GM18520 (cell line): ENCODE measurements around the gene JPH2.

Source experiments
- ATAC-seq: cut with Tn5 transposase; IDR thresholded peaks from one replicate; pipeline ENCODE4 v1.9.1; 2021; ENCODE audit not compliant: unreplicated experiment

The JPH2 gene

DNA sequence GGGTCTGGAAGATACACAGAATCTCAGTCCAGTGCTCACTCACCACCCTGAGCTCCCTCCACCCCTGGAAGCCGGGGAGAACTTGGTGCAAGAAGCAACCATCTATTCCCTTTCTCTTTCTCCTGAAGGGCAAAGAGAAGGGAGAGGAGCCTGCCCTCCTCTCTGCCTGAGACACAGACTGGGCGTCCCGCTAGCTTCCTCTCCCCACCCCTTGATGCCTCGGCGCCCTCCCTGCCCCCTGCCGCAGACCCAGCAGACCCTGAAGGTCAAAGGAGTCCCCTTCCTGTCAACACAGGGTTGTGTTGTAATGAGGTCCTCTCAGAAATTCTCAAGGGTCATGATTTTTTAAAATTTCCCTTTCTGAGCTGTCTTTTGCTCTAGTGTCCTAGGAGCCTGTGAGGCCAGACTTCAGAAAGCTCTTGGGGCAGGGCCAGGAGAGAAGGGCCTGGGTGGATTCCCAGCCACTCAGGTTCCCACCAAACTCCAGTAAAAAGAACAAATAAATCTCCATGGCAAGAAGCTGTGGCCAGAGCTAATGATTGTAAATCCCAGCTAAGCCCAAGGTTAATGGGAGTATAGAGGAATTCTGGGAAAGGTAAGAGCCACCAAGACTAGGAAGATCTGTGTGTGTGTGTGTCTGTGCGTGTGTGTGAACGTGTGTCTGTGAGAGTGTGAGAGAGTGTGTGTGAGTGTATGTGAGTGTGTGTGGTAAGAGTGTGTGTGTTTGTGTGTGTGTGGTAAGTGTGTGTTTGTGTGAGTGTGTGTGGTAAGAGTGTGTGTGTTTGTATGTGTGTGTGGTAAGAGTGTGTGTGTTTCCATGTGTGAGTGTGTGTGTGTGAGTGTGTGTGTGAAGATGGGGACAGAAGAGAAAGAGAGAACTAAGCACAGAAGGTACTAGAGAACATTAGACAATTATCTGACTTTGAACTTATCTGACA, 1.1 kb upstream of the JPH2 start:
- no peak for ATAC-seq

DNA sequence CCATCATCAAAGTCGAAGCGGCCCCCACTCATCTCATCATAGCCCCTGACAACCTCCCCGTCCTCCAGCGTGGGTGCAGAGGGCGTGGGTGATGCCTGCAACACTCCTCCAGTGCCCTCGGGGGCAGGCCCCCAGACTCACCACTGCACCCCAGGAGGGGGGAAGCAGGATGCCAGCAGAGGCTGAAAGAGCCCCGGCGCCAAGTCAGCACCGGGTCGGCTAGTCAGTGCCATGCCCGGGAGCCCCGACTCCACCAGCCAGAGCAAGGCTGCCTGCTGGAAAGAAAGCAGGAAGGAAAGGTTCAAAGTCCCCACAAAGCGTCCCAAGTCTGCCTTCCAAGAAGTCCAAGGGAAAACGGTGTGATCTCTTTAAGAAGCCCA, 324 bp downstream of the JPH2 start:
- no peak for ATAC-seq

DNA sequence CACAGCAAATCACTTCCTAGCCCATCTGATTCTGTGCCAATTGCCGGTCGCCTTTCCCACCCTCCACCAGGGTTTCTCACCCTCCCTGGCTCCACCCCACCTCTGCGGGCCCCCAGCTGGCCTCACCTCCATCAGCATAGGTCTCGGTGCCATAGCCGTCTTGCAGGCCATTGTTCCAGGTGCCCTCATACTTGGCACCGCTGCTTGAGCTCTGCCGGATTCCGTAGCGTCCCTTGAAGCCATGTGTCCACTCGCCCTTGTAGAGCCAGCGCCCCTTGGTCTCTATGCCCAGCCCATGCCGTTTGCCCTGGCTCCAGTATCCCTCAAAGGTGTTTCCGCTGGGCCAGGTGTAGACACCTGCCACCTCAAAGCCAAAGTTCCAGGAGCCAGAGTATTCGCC, 787 bp downstream of the JPH2 start:
- ATAC-seq, result no peak

DNA sequence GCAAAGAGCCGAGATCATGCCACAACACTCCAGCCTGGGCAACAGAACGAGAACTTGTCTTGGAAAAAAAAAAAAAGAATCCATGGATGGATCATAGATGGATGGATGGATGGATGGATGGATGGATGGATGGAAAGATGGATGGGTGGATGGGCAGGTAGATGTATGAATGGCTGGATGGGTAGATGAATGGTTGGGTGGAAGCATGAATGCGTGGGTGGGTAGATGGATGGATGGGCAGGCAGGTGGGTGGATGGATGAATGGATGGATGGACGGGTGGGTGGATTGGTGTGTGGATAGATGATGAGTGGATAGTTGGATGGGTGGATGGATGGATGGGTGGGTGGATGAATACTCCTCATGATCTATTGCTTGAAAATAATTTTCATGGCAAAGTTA, 1.4 kb downstream of the JPH2 start:
- ATAC-seq, result no peak

DNA sequence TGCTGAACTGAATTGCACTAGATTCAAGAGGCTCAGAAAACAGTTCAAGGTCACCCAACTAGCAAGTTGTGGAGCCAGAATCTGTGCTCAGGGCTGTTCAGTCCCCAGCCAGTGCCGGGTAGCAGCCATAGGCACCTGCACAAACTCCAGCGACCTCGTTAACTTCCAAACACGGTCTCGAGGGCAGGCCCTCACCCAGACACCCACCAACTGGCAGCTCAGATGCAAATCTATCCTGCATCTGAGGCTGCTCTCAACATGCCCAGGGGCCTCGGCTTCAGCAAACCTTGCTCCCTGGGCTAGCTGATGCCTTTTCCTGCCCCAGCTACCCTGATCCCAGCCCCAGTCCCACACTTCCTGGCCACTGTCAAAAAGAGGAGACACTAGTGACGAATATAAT, 3.7 kb downstream of the JPH2 start:
- ATAC-seq, result no peak

DNA sequence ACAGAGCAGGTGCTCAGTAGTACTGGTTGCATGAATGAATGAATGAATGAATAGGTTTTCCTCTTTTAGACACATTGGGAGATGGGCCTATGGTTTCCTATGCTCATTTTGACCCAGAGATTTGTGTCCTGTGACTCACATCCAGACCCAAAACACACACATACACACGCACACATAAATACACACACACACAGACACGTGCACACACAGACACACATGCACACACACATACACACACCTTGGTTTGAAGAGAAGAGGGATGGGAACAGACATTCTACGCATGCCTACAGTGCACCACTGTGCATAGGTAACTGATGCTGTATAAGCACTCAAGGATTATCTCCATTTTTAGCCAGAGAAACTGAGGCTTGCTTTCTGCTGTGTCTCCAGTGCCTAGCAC, 4.1 kb downstream of the JPH2 start:
- no peak for ATAC-seq

DNA sequence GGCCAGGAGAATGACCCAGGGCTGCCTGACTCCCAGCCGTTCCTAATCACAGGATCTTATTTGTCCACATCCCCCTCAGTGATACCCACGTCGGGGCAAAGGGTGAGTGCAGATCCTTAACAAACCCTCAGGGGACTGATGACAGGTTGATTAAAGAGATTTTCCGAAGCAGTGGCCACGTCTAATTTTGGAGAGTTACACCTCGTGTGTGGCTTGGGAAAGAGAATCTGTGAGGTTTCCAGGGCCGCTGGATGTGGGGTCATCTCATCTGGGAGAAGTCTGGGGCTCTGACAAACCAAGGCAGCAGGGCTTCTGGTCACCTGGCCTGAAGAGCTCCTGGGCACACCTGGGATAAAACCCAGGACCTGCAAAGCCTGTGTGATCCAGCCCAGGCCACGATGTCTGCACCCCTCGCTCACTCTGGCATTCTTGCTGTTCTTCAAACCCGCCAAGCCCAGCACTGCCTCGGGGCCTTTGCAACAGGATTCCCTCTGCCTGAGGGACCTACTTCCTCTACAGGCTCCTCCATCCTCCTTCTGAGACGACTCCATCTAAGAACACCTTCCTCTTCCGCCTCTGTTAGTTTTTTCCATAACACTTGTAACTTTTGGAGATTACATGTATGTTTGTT, 4.7 kb downstream of the JPH2 start:
- ATAC-seq, result no peak

DNA sequence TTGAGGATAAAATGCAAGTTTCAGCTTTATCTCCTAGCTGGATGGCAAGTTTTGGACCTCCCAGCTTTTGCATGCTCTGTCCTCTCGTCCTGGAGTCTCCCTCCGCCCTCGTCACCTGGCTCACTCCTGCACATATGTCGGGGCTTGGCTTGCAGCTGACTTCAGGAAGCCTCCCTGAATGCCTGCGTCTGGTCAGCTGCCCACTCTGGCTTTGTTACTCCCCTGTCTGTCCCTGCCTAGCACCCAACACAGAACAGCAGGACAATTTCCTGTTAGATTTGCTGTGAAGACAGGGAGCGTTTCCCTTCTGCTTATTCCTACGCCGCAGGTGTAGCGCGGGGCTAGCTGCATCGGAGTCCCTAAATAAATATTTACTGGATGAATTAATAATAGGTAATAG, 5.4 kb downstream of the JPH2 start:
- no peak for ATAC-seq

DNA sequence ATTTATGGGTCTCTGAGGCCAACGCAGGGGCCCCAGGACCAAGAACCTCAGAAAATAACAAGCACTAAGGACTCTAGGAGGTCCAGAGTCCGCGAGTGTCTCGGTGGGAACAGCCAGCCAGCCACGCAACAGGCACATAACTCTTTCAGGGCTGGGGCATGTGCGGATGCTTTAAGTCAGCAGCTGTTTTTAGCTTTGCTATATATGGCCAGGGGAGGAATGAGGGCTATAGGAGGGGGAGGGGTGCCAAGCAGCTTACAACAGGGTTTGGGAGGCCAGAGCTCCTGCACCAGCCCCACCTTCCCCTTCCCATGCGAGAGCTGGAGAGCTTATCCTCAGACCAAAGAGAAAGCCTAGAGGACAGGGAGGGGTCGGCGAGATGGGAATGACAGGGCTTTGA, 6.2 kb downstream of the JPH2 start:
- no peak for ATAC-seq

DNA sequence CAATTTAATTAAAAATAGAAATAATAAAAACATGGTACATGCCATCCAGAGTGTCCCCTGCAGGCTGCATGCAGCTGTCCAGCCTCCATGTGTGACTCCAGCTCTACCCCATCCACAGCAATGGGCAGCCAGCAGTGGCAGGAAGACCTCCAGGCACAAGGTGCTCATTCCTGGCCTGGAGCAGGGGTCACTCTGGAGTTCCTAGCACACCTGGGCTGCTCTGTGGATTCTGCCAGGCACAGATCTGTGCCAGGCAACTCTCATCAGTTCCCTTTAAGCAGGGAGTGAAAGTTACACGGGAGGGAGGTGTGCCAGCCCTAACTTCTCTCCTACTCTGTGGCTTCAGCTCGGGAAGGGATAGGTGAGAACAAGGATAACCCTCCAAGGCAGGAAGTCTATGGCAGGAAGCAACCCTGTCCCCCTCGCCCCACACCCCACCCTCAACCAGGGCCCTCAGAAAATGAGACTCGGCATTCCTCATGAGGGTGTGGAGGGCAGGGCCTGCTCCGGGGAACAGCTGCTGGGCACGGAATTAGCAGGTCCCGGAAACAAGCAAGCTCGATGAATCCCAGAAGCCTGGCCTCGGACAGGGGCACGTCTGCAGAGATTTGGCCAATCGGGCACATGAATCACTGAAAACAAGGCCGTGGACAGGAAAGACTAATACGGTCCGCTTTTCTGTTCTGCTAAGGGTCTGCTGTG, 10.0 kb downstream of the JPH2 start:
- no peak for ATAC-seq

DNA sequence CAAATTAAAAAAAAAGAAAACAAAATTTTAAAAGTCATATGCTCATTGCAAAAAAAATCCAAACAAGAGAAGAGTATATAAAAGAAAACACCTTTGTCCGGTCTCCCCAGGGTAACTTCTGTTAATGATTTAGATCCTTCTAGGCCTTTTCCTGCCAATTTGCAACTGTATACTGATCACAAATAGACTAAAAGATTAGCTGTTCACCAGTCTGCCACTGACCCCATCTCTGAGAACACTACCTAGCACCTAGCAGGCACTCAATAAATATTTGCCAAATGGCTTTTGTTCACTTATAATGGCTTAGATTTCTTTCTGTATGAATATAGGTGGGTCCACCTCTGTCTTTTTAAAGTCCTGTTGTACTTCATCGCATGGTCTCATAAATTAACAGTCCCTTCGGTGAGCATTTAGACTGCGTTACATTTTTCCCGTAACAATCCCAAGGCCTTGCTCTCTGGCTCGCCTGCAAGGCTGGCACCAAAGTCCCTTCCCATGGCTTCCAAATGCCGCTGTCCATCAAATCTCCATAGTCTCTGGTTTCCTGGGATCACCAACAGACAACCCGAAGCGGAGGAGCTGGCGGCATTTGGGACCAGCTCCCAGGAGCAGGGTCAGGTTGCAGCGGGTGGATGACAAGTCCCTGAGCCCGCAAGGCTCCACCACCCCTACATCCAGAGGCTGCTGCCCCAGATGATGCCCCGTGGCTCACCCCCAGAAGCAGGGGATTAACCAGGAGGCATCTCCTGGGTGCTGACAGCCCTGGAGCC, 11.8 kb downstream of the JPH2 start:
- ATAC-seq, result no peak

DNA sequence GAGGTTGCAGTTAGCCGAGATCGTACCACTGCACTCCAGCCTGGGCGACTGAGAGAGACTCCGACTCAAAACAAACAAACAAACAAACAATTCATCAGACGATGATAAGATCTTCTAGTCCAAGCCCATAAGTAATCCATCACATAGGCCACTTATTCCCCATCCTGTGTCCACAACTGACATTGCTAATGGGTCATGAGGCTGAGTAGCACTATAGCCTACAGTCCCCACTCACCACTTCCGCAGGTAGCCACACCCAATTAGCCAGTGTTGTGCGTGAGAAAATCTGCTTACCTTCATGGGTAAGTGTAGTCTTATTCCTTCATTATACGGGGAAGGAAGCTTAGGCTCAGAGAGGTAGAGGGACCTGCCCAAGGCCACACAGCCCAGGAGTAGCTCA, 13.1 kb downstream of the JPH2 start:
- no peak for ATAC-seq

DNA sequence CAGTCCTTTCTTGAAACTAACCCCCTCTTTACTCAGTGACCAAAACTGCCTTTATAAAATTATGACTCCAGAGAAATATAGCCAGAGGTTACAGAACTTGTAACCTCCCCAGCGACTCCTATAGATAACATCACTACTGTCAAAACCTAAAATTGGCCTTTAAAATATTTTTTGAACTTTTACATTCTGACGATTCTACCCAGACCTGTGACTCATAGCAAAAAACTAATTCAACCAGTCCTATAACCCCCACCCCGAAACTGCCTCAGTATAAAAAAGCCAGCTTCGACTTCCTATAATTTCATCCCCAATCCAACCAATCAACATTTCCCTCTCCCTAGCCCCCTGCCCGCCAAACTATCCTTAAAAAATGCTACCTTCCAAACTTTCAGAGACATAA, 13.9 kb downstream of the JPH2 start:
- ATAC-seq, result no peak

DNA sequence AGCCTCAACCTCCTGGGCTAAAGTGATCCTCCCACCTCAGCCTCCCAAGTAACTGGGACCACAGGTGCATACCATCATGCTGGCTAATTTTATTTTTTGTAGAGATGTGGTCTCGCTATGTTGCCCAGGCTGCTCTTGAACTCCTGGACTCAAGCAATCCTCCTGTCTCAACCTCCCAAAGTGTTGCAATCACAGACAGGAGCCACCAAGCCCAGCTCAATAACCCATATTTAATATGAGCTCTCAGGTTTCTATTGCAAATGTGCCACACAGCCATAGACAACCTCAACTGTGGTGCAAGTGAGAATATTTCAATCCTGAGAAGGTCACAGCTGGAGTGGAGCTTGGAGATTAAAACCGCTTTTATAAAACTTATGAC, 14.4 kb downstream of the JPH2 start:
- no peak for ATAC-seq

DNA sequence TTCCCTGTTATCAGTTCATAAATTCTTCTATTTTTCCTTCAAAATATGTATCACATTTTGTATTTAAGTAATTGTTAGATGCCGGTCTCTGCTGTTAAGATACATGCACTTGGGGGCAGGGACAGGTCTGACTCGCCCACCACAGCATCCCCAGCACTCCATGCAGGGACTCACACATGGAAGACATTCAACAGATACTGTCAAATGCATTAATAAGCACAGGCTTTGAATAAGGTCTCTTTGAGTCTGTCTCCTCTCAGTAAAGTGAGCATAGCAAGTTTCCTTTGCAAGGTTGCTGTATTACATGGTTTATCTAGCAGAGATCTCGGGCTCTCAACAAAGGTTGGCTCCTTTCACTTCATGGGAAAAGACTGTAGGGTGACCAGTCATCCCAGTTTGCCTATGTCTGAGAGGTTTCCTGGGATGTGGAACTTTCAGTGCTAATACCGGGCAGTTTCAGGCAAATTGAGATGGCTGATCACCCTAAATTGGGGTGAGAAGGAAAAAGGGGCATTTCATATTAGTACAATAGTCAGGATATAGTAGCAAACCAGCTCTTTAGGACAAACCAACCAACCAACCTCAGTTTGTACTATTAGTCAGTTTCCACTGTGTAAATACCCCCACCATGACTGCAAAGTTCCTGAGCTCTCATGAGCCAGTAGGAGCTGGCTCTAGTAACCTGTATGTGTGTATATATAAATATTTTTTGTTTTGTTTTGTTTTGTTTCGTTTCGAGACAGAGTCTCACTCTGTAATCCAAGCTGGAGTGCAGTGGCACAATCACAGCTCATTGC, 15.0 kb downstream of the JPH2 start:
- no peak for ATAC-seq

DNA sequence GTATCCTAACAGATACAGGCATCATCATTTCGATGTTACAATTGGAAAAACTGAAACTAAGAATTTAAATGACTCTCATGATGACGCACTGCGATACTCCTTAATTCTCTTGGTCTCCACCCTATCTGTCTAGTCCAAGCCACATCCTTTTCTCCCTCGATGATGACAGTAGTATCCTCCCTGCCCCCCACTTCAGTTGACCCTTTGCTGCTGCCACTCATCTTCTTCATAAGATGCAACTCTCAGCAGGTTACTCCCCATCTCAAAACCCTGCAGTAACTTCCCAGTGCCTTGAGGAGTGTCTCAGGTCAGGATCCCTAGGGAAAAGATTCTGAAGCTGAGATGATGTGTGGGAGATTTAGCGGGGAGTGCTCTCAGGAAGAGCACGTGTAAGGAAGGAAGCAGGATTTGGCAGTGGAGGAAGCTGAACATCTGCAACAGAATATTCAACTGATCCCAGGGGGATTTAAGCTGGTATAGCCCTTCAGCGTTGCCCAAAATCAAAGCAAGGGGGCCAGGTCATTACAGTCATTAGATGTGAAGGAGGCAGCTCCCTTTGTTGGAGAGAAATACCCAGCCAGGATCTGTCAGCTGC, 16.1 kb downstream of the JPH2 start:
- no peak for ATAC-seq

DNA sequence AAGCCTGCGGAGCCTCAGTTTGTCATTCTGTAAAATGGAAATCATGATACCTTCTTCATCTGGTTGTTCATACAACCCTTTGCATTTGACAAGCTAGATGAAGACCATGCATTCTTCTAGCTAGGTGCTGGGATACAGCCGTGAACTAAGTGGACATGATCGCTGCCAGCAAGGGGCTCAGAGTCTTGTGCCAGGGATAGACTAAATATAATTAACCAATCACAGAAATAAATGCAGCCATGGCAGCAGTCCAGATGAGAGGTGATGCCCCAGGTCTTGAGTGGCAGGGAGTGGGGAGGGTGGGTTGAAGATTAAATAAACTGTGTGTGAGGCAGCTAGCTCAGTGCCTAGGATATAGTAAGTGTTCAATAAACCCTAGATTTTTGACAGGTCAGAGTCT, 19.3 kb downstream of the JPH2 start:
- ATAC-seq, result no peak

DNA sequence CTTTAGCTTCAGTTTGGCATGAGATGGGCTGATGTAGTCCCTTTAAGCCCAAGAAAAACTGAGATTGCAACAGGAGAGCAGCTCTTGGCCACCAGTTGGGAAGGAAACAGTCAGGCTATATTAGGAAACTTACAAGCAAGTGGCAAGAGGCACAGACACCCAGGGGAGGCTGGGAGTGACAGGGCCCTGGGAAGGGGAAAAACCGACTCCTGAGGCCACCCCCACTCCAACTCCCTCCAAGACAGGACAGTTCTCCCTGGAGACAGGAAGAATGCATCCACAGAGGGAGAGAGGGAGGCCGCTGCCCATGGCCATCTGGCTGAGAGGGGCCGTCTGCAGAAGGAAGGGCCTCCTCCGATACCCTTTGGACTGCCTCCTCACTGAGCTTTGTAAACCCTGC, 20.5 kb downstream of the JPH2 start:
- no peak for ATAC-seq

DNA sequence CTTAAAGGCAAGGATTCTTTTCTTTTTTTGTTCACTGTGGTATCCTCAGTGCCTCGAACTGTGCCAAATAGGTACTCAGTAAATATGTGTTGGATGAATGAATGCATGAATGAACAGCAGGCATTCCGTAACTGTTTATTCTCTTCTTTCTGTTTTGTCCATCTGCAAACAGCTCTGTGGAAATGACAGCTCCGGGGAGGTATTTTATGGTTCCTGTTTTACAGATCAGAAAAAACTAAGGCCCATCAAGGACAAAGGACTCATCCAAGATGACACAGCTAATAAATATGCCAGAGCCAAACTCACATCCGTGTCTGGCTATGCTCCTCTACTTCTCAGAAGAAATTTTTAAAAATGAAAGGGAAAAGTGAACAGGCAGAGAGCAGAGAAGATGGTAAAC, 21.0 kb downstream of the JPH2 start:
- no peak for ATAC-seq

DNA sequence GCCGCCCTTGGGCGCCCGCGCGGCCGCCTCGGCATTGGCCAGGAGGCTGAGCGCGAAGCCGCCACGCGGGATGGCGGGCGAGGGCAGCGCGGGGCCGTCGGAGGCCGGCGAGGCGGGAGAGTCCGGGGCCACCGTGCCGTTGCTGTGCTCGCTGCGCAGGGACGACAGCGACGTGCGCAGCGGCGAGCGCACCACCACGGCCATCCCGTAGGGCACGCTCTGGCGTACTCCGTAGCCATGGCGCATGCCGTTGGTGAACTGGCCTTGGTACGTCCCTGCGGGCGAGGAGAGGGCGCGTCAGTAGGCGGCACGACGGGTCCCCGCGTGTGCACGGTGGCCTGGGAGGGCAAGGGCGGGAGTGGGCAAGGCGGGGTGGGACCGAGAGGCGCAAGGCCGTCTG, 26.9 kb downstream of the JPH2 start:
- ATAC-seq, result no peak
